H9 (cell line): ENCODE data around the gene GPR161. TPM values are rescaled to one million over a fixed set of nuclear protein-coding genes. Genes with fewer than 3 reads are reported as not detected.

ENCODE experiments used
- DNase-seq: peaks from one replicate; pipeline ENCODE4 v3.0.0-alpha.2; 2017
- H2AFZ ChIP-seq: one replicate; pipeline ENCODE4 v1.6.1; 2013; ENCODE audit warnings: mild to moderate bottlenecking, low read length, control low read depth, moderate library complexity
- H2AK5ac ChIP-seq: 2 replicates; pipeline ENCODE4 v1.6.1; 2013; ENCODE audit warnings: low read length, control low read depth, mixed read lengths; ENCODE audit not compliant: insufficient read length
- H2BK120ac ChIP-seq: one replicate; pipeline ENCODE4 v1.6.1; 2013; ENCODE audit warnings: low read depth, mild to moderate bottlenecking, low read length, control low read depth, inconsistent platforms; ENCODE audit not compliant: poor library complexity, severe bottlenecking
- H2BK12ac ChIP-seq: 2 replicates; pipeline ENCODE4 v1.6.1; 2013; ENCODE audit warnings: low read length, control low read depth, mixed read lengths, low read depth; ENCODE audit not compliant: insufficient read length
- H2BK15ac ChIP-seq: 2 replicates; pipeline ENCODE4 v1.6.1; 2013; ENCODE audit warnings: low read depth, low read length, control low read depth
- H2BK20ac ChIP-seq: one replicate; pipeline ENCODE4 v1.6.1; 2013; ENCODE audit warnings: low read depth, mild to moderate bottlenecking, low read length, control low read depth, inconsistent platforms; ENCODE audit not compliant: poor library complexity, severe bottlenecking
- H2BK5ac ChIP-seq: 2 replicates; pipeline ENCODE4 v1.6.1; 2013; ENCODE audit warnings: low read length, control low read depth, mixed read lengths; ENCODE audit not compliant: insufficient read length
- H3K14ac ChIP-seq: 2 replicates; pipeline ENCODE4 v1.6.1; 2013; ENCODE audit warnings: low read length, control low read depth; ENCODE audit not compliant: insufficient read depth
- H3K18ac ChIP-seq: 2 replicates; pipeline ENCODE4 v1.6.1; 2013; ENCODE audit warnings: low read depth, mild to moderate bottlenecking, mixed read lengths, low read length, control low read depth; ENCODE audit not compliant: insufficient read length
- H3K23ac ChIP-seq: 2 replicates; pipeline ENCODE4 v1.6.1; 2013; ENCODE audit warnings: low read length, control low read depth, mixed read lengths, low read depth; ENCODE audit not compliant: insufficient read length
- H3K23me2 ChIP-seq: 2 replicates; pipeline ENCODE4 v1.6.1; 2013; ENCODE audit warnings: low read depth, mild to moderate bottlenecking, mixed read lengths, low read length, control low read depth; ENCODE audit not compliant: insufficient read length, poor library complexity, severe bottlenecking
- H3K27ac ChIP-seq: 2 replicates; pipeline ENCODE4 v1.5.1; 2013; ENCODE audit warnings: low read length, control low read depth, mixed read lengths, low read depth; ENCODE audit not compliant: insufficient read length
- H3K27me3 ChIP-seq: 2 replicates; pipeline ENCODE4 v1.6.1; 2013; ENCODE audit warnings: low read length, control low read depth, inconsistent platforms; ENCODE audit not compliant: insufficient read depth
- H3K4ac ChIP-seq: 2 replicates; pipeline ENCODE4 v1.6.1; 2013; ENCODE audit warnings: low read depth, mild to moderate bottlenecking, control low read depth, inconsistent platforms, low read length, moderate library complexity
- H3K4me1 ChIP-seq: 2 replicates; pipeline ENCODE4 v1.6.1; 2013; ENCODE audit warnings: low read length, control low read depth, inconsistent platforms; ENCODE audit not compliant: insufficient read depth
- H3K4me2 ChIP-seq: 2 replicates; pipeline ENCODE4 v1.6.1; 2013; ENCODE audit warnings: low read length, control low read depth, mixed read lengths; ENCODE audit not compliant: insufficient read length, insufficient read depth
- H3K56ac ChIP-seq: 2 replicates; pipeline ENCODE4 v1.6.1; 2013; ENCODE audit warnings: low read depth, mild to moderate bottlenecking, mixed read lengths, low read length, control low read depth; ENCODE audit not compliant: insufficient read length
- H3K79me1 ChIP-seq: 2 replicates; pipeline ENCODE4 v1.6.1; 2013; ENCODE audit warnings: low read depth, mild to moderate bottlenecking, moderate library complexity, low read length, control low read depth, inconsistent platforms; ENCODE audit not compliant: insufficient read depth, poor library complexity, severe bottlenecking
- H3K79me2 ChIP-seq: 2 replicates; pipeline ENCODE4 v1.6.1; 2013; ENCODE audit warnings: low read length, control low read depth, inconsistent platforms; ENCODE audit not compliant: insufficient read depth
- H3K9ac ChIP-seq: 2 replicates; pipeline ENCODE4 v1.6.1; 2013; ENCODE audit warnings: low read length, control low read depth, mixed read lengths; ENCODE audit not compliant: insufficient read length; ENCODE audit errors: extremely low read depth
- H3K9me3 ChIP-seq: one replicate; pipeline ENCODE4 v1.6.1; 2013; ENCODE audit warnings: low read depth, low read length, inconsistent platforms; ENCODE audit not compliant: control insufficient read depth
- H3T11ph ChIP-seq: one replicate; pipeline ENCODE4 v1.6.1; 2013; ENCODE audit warnings: mild to moderate bottlenecking, low read length, control low read depth, inconsistent platforms
- H4K20me1 ChIP-seq: one replicate; pipeline ENCODE4 v1.6.1; 2013; ENCODE audit not compliant: control insufficient read depth, insufficient read length, insufficient read depth
- H4K5ac ChIP-seq: 2 replicates; pipeline ENCODE4 v1.6.1; 2013; ENCODE audit warnings: low read depth, mild to moderate bottlenecking, mixed read lengths, low read length, control low read depth; ENCODE audit not compliant: insufficient read length
- H4K8ac ChIP-seq: replicated peaks from 2 replicates; pipeline ENCODE4 v1.6.1; 2013; ENCODE audit warnings: low read length, control low read depth, mixed read lengths, low read depth; ENCODE audit not compliant: insufficient read length
- H4K91ac ChIP-seq: 2 replicates; pipeline ENCODE4 v1.6.1; 2013; ENCODE audit warnings: low read depth, mild to moderate bottlenecking, moderate library complexity, mixed read lengths, low read length, control low read depth; ENCODE audit not compliant: insufficient read length
- H3K27ac Mint-ChIP-seq, 3 experiments: 2 replicates in 2 of 3; 3 replicates in 1 of 3; pipeline ENCODE4 v1.8.0; 2020 to 2021; ENCODE audit warnings: mixed read lengths in 3 of 3, mild to moderate bottlenecking in 1 of 3, moderate library complexity in 1 of 3
- H3K27me3 Mint-ChIP-seq: 2 replicates; pipeline ENCODE4 v1.8.0; 2021; ENCODE audit warnings: low read depth, mild to moderate bottlenecking, moderate library complexity, mixed read lengths
- H3K36me3 Mint-ChIP-seq, 3 experiments: 2 replicates in 2 of 3; 3 replicates in 1 of 3; pipeline ENCODE4 v1.8.0; 2020 to 2021; ENCODE audit warnings: low read depth in 3 of 3, mixed read lengths in 3 of 3; ENCODE audit not compliant: insufficient read depth in 1 of 3
- H3K4me1 Mint-ChIP-seq, 2 experiments: 2 replicates each; pipeline ENCODE4 v1.8.0; 2020; ENCODE audit warnings: mixed read lengths in 2 of 2
- H3K4me3 Mint-ChIP-seq, 2 experiments: 2 replicates in 1 of 2; 3 replicates in 1 of 2; pipeline ENCODE4 v1.8.0; 2020 to 2021; ENCODE audit warnings: mild to moderate bottlenecking in 2 of 2, mixed read lengths in 2 of 2, moderate library complexity in 1 of 2
- H3K9me3 Mint-ChIP-seq, 2 experiments: 2 replicates in 1 of 2; 3 replicates in 1 of 2; pipeline ENCODE4 v1.8.0; 2020; ENCODE audit warnings: mild to moderate bottlenecking in 2 of 2, mixed read lengths in 2 of 2, moderate library complexity in 1 of 2
- WGBS: extraction: QIAGEN DNeasy Blood & Tissue Kit; methylation state at CpG from one replicate; pipeline ENCODE4 v1.1.7; 2013; ENCODE audit warnings: missing lambda C conversion rate, low lambda C conversion rate, mixed read lengths; ENCODE audit not compliant: insufficient read length; ENCODE audit errors: extremely low coverage; 5-methylcytosine and 5-hydroxymethylcytosine counted together
- total RNA-seq: library from RNA; stranded (reverse); gene quantifications from 2 replicates; pipeline ENCODE4 v1.2.1, GENCODE V29; 2021
- TF ChIP-seq, protein P1 (sequence below): fragments of 200-600 bp; sonication (generic); conservative IDR thresholded peaks from 3 replicates; pipeline ENCODE4 v1.8.0; 2021; ENCODE audit warnings: antibody characterized with exemption, mild to moderate bottlenecking

Gene GPR161
- total RNA-seq, 1 experiment from 2014 or later, result 10.6 TPM

DNA sequence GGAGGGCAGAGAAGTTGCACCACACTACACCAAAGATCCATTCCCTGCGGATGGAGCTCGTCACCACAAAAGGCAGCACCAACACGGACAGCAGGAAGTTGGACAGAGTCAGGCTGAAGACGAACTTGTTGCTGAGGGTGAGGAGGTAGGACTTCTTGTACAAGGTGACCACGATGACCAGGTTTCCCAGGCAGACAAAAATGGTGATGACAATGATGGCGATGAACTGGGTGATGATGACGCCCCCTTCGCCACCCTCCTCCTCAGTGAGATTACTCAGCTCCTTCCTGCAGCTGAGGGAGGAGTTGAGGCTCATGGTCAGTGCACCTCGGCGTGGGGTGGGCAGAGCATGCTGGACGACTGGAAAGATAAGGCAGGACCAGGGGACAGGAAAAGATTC is 32.2 kb downstream of the GPR161 start:
- Histone ChIP-seq H3K79me2 (no peaks in the 10 kb centered on the region), H2BK15ac (no peak overlapping the region), H3K9me3 (no peaks in the 10 kb centered on the region), H3K4ac (no peak overlapping the region), H3K27me3 (no peaks in the 10 kb centered on the region), H2BK120ac (no peak overlapping the region), H3K4me2 (no peak overlapping the region), H4K8ac (no peak overlapping the region), H3K14ac (no peak overlapping the region), H2AK5ac (no peak overlapping the region), H3K27ac (no peak overlapping the region), H3T11ph (no peak overlapping the region), H2BK20ac (no peak overlapping the region), H3K4me1 (0 out of 2 replicates have a peak, but pooled peaks cover 2% of the 10 kb centered on the region), H3K18ac (no peak overlapping the region), H4K5ac (no peak overlapping the region), H4K20me1 (no peaks in the 10 kb centered on the region), H2BK12ac (no peak overlapping the region), H3K23ac (no peak overlapping the region), H3K9ac (no peak overlapping the region), H3K79me1 (no peaks in the 10 kb centered on the region), H4K91ac (no peak overlapping the region), H2AFZ (no peak overlapping the region), H3K23me2 (no peaks in the 10 kb centered on the region), H2BK5ac (no peak overlapping the region), H3K56ac (no peak overlapping the region)
- Mint-ChIP-seq H3K36me3 (peaks cover 0 to 22% (median 3%) of the 10 kb centered on the region in 3 experiments; a peak in 4 of 7 replicates), H3K4me3 (no peak overlapping the region), H3K4me1 (peaks cover 12 to 16% of the 10 kb centered on the region in 2 experiments), H3K9me3 (no peaks in the 10 kb centered on the region), H3K27ac (peak overlapping the region in 1 of 3 experiments; percentile 58; a peak in 1 of 7 replicates), H3K27me3 (no peaks in the 10 kb centered on the region)
- no CpG with 5 or more reads among the region's 11 CpGs for WGBS
- no peak for DNase-seq
- TF ChIP-seq, protein P1, sequence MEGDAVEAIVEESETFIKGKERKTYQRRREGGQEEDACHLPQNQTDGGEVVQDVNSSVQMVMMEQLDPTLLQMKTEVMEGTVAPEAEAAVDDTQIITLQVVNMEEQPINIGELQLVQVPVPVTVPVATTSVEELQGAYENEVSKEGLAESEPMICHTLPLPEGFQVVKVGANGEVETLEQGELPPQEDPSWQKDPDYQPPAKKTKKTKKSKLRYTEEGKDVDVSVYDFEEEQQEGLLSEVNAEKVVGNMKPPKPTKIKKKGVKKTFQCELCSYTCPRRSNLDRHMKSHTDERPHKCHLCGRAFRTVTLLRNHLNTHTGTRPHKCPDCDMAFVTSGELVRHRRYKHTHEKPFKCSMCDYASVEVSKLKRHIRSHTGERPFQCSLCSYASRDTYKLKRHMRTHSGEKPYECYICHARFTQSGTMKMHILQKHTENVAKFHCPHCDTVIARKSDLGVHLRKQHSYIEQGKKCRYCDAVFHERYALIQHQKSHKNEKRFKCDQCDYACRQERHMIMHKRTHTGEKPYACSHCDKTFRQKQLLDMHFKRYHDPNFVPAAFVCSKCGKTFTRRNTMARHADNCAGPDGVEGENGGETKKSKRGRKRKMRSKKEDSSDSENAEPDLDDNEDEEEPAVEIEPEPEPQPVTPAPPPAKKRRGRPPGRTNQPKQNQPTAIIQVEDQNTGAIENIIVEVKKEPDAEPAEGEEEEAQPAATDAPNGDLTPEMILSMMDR, result no peak
